Stimulated activated CD4-positive, alpha-beta T cell treated with anti-CD3 and anti-CD28 coated beads, TNF-alpha, amount 100 ng/mL, for 4 hours (primary cell): ENCODE measurements around the gene KMT5B.

Experiments
- DNase-seq, 3 experiments: peaks; one replicate each; pipeline ENCODE4 v3.0.0-alpha.2; 2020; ENCODE audit warnings: low read depth in 3 of 3

Gene KMT5B

GRCh38 chr11:68146010-68146540 lies 67.0 kb downstream of the KMT5B start:
- DNase-seq, result no peak

GRCh38 chr11:68145120-68145866 lies 67.8 kb downstream of the KMT5B start:
- no peak for DNase-seq

- no peak for DNase-seq
Observed at GRCh38 chr11:68143310-68143689, 69.8 kb downstream of the KMT5B start.

- DNase-seq, result no peak
Observed at GRCh38 chr11:68142441-68143309, 70.4 kb downstream of the KMT5B start.

- DNase-seq, result peak; percentile 10 to 28 (median 18)
Observed at GRCh38 chr11:68142028-68142412, 71.1 kb downstream of the KMT5B start.

GRCh38 chr11:68141246-68142027 lies 71.7 kb downstream of the KMT5B start:
- DNase-seq, result no peak

GRCh38 chr11:68140496-68141245 lies 72.4 kb downstream of the KMT5B start:
- DNase-seq, result no peak

- DNase-seq, result no peak
Observed at GRCh38 chr11:68138237-68138636, 74.9 kb downstream of the KMT5B start.

- DNase-seq, result no peak
Observed at GRCh38 chr11:68137833-68138232, 75.3 kb downstream of the KMT5B start.

GRCh38 chr11:68136866-68137265 lies 76.2 kb downstream of the KMT5B start:
- DNase-seq, result no peak

- DNase-seq, result no peak
Observed at GRCh38 chr11:68135161-68135560, 77.9 kb downstream of the KMT5B start.

GRCh38 chr11:68133761-68134160 lies 79.3 kb downstream of the KMT5B start:
- no peak for DNase-seq

- no peak for DNase-seq
Observed at GRCh38 chr11:68130121-68130520, 83.0 kb downstream of the KMT5B start.

GRCh38 chr11:68128682-68129327 lies 84.3 kb downstream of the KMT5B start:
- DNase-seq, result no peak

GRCh38 chr11:68127714-68128681 lies 85.1 kb downstream of the KMT5B start:
- no peak for DNase-seq

GRCh38 chr11:68125164-68125563 lies 87.9 kb downstream of the KMT5B start:
- DNase-seq, result no peak

GRCh38 chr11:68122936-68123539 lies 90.1 kb downstream of the KMT5B start:
- DNase-seq, result no peak

GRCh38 chr11:68121067-68121899 lies 91.8 kb downstream of the KMT5B start, which contains the start of gene CHKA:
Gene CHKA (minus strand): TSS chr11:68121388. CDS start chr11:68121177, 211 bp downstream.
- peak; percentile 74 to 83 (median 80) for DNase-seq
